ENCODE results near the gene DGKZ.

DNA sequence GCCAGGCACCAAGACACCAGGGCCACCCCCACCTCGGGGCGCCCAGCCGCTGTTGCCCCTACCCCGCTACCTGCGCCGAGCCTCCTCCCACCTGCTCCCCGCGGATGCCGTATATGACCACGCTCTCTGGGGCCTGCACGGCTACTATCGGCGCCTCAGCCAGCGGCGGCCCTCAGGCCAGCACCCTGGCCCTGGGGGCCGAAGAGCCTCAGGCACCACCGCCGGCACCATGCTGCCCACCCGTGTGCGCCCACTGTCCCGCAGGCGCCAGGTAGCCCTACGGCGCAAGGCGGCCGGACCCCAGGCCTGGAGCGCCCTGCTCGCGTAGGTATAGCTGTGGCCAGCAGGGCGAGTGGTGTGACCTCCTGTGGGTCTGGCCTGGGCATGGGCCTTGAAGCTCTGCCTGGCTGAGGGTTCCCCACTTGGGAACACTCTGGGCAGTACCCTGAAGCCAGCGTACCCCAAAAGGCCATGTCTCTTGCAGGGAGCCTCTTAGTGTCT lies 19.4 kb downstream of the DGKZ start:
- TF ChIP-seq EGR1 (IDR thresholded peaks at IDR 0.05; ENCODE audit: low read depth in 2 of 2) (no peak), TAF1 (conservative IDR thresholded peaks at IDR 0.05) (no peak), YY1 (IDR thresholded peaks at IDR 0.05) (no peak), SP1 (IDR thresholded peaks at IDR 0.05) (no peak), ZBTB33 (IDR thresholded peaks at IDR 0.05) (no peak), GABPA (IDR thresholded peaks at IDR 0.05 in 1 of 2, conservative IDR thresholded peaks at IDR 0.05 in 1 of 2) (no peak), FOXA1 (IDR thresholded peaks at IDR 0.05) (no peak), NR2F2 (IDR thresholded peaks at IDR 0.05) (no peak), ATF3 (IDR thresholded peaks at IDR 0.05) (no peak), HNF4G (IDR thresholded peaks at IDR 0.05) (no peak), HNF4A (conservative IDR thresholded peaks at IDR 0.05) (no peak), RAD21 (IDR thresholded peaks at IDR 0.05) (no peak)
- TF ChIP-seq, protein P1, sequence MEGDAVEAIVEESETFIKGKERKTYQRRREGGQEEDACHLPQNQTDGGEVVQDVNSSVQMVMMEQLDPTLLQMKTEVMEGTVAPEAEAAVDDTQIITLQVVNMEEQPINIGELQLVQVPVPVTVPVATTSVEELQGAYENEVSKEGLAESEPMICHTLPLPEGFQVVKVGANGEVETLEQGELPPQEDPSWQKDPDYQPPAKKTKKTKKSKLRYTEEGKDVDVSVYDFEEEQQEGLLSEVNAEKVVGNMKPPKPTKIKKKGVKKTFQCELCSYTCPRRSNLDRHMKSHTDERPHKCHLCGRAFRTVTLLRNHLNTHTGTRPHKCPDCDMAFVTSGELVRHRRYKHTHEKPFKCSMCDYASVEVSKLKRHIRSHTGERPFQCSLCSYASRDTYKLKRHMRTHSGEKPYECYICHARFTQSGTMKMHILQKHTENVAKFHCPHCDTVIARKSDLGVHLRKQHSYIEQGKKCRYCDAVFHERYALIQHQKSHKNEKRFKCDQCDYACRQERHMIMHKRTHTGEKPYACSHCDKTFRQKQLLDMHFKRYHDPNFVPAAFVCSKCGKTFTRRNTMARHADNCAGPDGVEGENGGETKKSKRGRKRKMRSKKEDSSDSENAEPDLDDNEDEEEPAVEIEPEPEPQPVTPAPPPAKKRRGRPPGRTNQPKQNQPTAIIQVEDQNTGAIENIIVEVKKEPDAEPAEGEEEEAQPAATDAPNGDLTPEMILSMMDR (IDR thresholded peaks at IDR 0.05; ENCODE audit: low read depth, low read length, missing input control) = no peak
- TF ChIP-seq, protein P2, sequence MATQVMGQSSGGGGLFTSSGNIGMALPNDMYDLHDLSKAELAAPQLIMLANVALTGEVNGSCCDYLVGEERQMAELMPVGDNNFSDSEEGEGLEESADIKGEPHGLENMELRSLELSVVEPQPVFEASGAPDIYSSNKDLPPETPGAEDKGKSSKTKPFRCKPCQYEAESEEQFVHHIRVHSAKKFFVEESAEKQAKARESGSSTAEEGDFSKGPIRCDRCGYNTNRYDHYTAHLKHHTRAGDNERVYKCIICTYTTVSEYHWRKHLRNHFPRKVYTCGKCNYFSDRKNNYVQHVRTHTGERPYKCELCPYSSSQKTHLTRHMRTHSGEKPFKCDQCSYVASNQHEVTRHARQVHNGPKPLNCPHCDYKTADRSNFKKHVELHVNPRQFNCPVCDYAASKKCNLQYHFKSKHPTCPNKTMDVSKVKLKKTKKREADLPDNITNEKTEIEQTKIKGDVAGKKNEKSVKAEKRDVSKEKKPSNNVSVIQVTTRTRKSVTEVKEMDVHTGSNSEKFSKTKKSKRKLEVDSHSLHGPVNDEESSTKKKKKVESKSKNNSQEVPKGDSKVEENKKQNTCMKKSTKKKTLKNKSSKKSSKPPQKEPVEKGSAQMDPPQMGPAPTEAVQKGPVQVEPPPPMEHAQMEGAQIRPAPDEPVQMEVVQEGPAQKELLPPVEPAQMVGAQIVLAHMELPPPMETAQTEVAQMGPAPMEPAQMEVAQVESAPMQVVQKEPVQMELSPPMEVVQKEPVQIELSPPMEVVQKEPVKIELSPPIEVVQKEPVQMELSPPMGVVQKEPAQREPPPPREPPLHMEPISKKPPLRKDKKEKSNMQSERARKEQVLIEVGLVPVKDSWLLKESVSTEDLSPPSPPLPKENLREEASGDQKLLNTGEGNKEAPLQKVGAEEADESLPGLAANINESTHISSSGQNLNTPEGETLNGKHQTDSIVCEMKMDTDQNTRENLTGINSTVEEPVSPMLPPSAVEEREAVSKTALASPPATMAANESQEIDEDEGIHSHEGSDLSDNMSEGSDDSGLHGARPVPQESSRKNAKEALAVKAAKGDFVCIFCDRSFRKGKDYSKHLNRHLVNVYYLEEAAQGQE (IDR thresholded peaks at IDR 0.05) = no peak

Measured in liver (tissue), 3 donors.